ENCODE results near the gene C19orf81.
A peak's percentile ranks its signal among the peaks of the same experiment; 100 is the strongest.

C19orf81 gene

GRCh38 chr19:50666346-50667176, 17.3 kb downstream of the C19orf81 start:
- POLR2A ChIA-PET = no interaction called here
- TF ChIP-seq, protein P1, sequence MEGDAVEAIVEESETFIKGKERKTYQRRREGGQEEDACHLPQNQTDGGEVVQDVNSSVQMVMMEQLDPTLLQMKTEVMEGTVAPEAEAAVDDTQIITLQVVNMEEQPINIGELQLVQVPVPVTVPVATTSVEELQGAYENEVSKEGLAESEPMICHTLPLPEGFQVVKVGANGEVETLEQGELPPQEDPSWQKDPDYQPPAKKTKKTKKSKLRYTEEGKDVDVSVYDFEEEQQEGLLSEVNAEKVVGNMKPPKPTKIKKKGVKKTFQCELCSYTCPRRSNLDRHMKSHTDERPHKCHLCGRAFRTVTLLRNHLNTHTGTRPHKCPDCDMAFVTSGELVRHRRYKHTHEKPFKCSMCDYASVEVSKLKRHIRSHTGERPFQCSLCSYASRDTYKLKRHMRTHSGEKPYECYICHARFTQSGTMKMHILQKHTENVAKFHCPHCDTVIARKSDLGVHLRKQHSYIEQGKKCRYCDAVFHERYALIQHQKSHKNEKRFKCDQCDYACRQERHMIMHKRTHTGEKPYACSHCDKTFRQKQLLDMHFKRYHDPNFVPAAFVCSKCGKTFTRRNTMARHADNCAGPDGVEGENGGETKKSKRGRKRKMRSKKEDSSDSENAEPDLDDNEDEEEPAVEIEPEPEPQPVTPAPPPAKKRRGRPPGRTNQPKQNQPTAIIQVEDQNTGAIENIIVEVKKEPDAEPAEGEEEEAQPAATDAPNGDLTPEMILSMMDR (IDR thresholded peaks at IDR 0.05; ENCODE audit: control extremely low read depth, extremely low read depth, low read depth, missing control alignments) = no peak
- no peak for DNase-seq (ENCODE audit: extremely low spot score)
- CTCF ChIA-PET = no interaction called here

GRCh38 chr19:50667177-50667758, 18.0 kb downstream of the C19orf81 start:
- CTCF ChIA-PET = no interaction called here

GRCh38 chr19:50667759-50668231, 18.6 kb downstream of the C19orf81 start:
- CTCF ChIA-PET = no interaction called here
- DNase-seq (ENCODE audit: extremely low spot score) = no peak
- TF ChIP-seq, protein P1 (IDR thresholded peaks at IDR 0.05; ENCODE audit: control extremely low read depth, extremely low read depth, low read depth, missing control alignments) = no peak
- POLR2A ChIA-PET = no interaction called here

More at GRCh38 chr19:50667177-50667758, 18.0 kb downstream of the C19orf81 start:
- TF ChIP-seq, protein P1 (IDR thresholded peaks at IDR 0.05; ENCODE audit: control extremely low read depth, extremely low read depth, low read depth, missing control alignments) = no peak
- DNase-seq (ENCODE audit: extremely low spot score) = no peak
- POLR2A ChIA-PET = no interaction called here

- no peak for DNase-seq (ENCODE audit: extremely low spot score)
- POLR2A ChIA-PET = no interaction called here
- TF ChIP-seq, protein P1 (IDR thresholded peaks at IDR 0.05; ENCODE audit: control extremely low read depth, extremely low read depth, low read depth, missing control alignments) = no peak
- CTCF ChIA-PET = interaction anchor here (1.7 kb wide), 1 partner anchor 13 kb away, joined by 5 read pairs; no protein-coding TSS in a partner anchor
Measured at GRCh38 chr19:50668416-50668815, 19.2 kb downstream of the C19orf81 start.

GRCh38 chr19:50668879-50669278, 19.6 kb downstream of the C19orf81 start:
- ChIA-PET POLR2A (no interaction called here), CTCF (interaction anchor here (1.6 to 2.4 kb wide), 5 partner anchors 14 to 253 kb away, joined by 3 to 14 read pairs (median 7); no protein-coding TSS in a partner anchor)
- no peak for DNase-seq (ENCODE audit: extremely low spot score)
- TF ChIP-seq, protein P1 (IDR thresholded peaks at IDR 0.05; ENCODE audit: control extremely low read depth, extremely low read depth, low read depth, missing control alignments) = no peak

GRCh38 chr19:50669302-50670101, 20.3 kb downstream of the C19orf81 start:
- TF ChIP-seq, protein P1 (IDR thresholded peaks at IDR 0.05; ENCODE audit: control extremely low read depth, extremely low read depth, low read depth, missing control alignments) = peak; percentile 64
- peak; percentile 59 for DNase-seq (ENCODE audit: extremely low spot score)
- POLR2A ChIA-PET = no interaction called here
- CTCF ChIA-PET = interaction anchor here (0.8 to 2.4 kb wide), 10 partner anchors 15 to 425 kb away, joined by 3 to 14 read pairs (median 6); partner anchors contain the start of gene C19orf81
